H9 (cell line): ENCODE measurements around the gene HPCAL1. TPM values are rescaled to one million over a fixed set of nuclear protein-coding genes. Genes with fewer than 3 reads are reported as not detected.

Source experiments
- DNase-seq: peaks from one replicate; pipeline ENCODE4 v3.0.0-alpha.2; 2017
- H2AFZ ChIP-seq: one replicate; pipeline ENCODE4 v1.6.1; 2013; ENCODE audit warnings: mild to moderate bottlenecking, low read length, control low read depth, moderate library complexity
- H2AK5ac ChIP-seq: 2 replicates; pipeline ENCODE4 v1.6.1; 2013; ENCODE audit warnings: low read length, control low read depth, mixed read lengths; ENCODE audit not compliant: insufficient read length
- H2BK120ac ChIP-seq: one replicate; pipeline ENCODE4 v1.6.1; 2013; ENCODE audit warnings: low read depth, mild to moderate bottlenecking, low read length, control low read depth, inconsistent platforms; ENCODE audit not compliant: poor library complexity, severe bottlenecking
- H2BK12ac ChIP-seq: 2 replicates; pipeline ENCODE4 v1.6.1; 2013; ENCODE audit warnings: low read length, control low read depth, mixed read lengths, low read depth; ENCODE audit not compliant: insufficient read length
- H2BK15ac ChIP-seq: 2 replicates; pipeline ENCODE4 v1.6.1; 2013; ENCODE audit warnings: low read depth, low read length, control low read depth
- H2BK20ac ChIP-seq: one replicate; pipeline ENCODE4 v1.6.1; 2013; ENCODE audit warnings: low read depth, mild to moderate bottlenecking, low read length, control low read depth, inconsistent platforms; ENCODE audit not compliant: poor library complexity, severe bottlenecking
- H2BK5ac ChIP-seq: 2 replicates; pipeline ENCODE4 v1.6.1; 2013; ENCODE audit warnings: low read length, control low read depth, mixed read lengths; ENCODE audit not compliant: insufficient read length
- H3K14ac ChIP-seq: 2 replicates; pipeline ENCODE4 v1.6.1; 2013; ENCODE audit warnings: low read length, control low read depth; ENCODE audit not compliant: insufficient read depth
- H3K18ac ChIP-seq: 2 replicates; pipeline ENCODE4 v1.6.1; 2013; ENCODE audit warnings: low read depth, mild to moderate bottlenecking, mixed read lengths, low read length, control low read depth; ENCODE audit not compliant: insufficient read length
- H3K23ac ChIP-seq: 2 replicates; pipeline ENCODE4 v1.6.1; 2013; ENCODE audit warnings: low read length, control low read depth, mixed read lengths, low read depth; ENCODE audit not compliant: insufficient read length
- H3K23me2 ChIP-seq: 2 replicates; pipeline ENCODE4 v1.6.1; 2013; ENCODE audit warnings: low read depth, mild to moderate bottlenecking, mixed read lengths, low read length, control low read depth; ENCODE audit not compliant: insufficient read length, poor library complexity, severe bottlenecking
- H3K27ac ChIP-seq: 2 replicates; pipeline ENCODE4 v1.5.1; 2013; ENCODE audit warnings: low read length, control low read depth, mixed read lengths, low read depth; ENCODE audit not compliant: insufficient read length
- H3K27me3 ChIP-seq: 2 replicates; pipeline ENCODE4 v1.6.1; 2013; ENCODE audit warnings: low read length, control low read depth, inconsistent platforms; ENCODE audit not compliant: insufficient read depth
- H3K4ac ChIP-seq: 2 replicates; pipeline ENCODE4 v1.6.1; 2013; ENCODE audit warnings: low read depth, mild to moderate bottlenecking, control low read depth, inconsistent platforms, low read length, moderate library complexity
- H3K4me1 ChIP-seq: 2 replicates; pipeline ENCODE4 v1.6.1; 2013; ENCODE audit warnings: low read length, control low read depth, inconsistent platforms; ENCODE audit not compliant: insufficient read depth
- H3K4me2 ChIP-seq: 2 replicates; pipeline ENCODE4 v1.6.1; 2013; ENCODE audit warnings: low read length, control low read depth, mixed read lengths; ENCODE audit not compliant: insufficient read length, insufficient read depth
- H3K56ac ChIP-seq: 2 replicates; pipeline ENCODE4 v1.6.1; 2013; ENCODE audit warnings: low read depth, mild to moderate bottlenecking, mixed read lengths, low read length, control low read depth; ENCODE audit not compliant: insufficient read length
- H3K79me1 ChIP-seq: 2 replicates; pipeline ENCODE4 v1.6.1; 2013; ENCODE audit warnings: low read depth, mild to moderate bottlenecking, moderate library complexity, low read length, control low read depth, inconsistent platforms; ENCODE audit not compliant: insufficient read depth, poor library complexity, severe bottlenecking
- H3K79me2 ChIP-seq: 2 replicates; pipeline ENCODE4 v1.6.1; 2013; ENCODE audit warnings: low read length, control low read depth, inconsistent platforms; ENCODE audit not compliant: insufficient read depth
- H3K9ac ChIP-seq: 2 replicates; pipeline ENCODE4 v1.6.1; 2013; ENCODE audit warnings: low read length, control low read depth, mixed read lengths; ENCODE audit not compliant: insufficient read length; ENCODE audit errors: extremely low read depth
- H3K9me3 ChIP-seq: one replicate; pipeline ENCODE4 v1.6.1; 2013; ENCODE audit warnings: low read depth, low read length, inconsistent platforms; ENCODE audit not compliant: control insufficient read depth
- H3T11ph ChIP-seq: one replicate; pipeline ENCODE4 v1.6.1; 2013; ENCODE audit warnings: mild to moderate bottlenecking, low read length, control low read depth, inconsistent platforms
- H4K20me1 ChIP-seq: one replicate; pipeline ENCODE4 v1.6.1; 2013; ENCODE audit not compliant: control insufficient read depth, insufficient read length, insufficient read depth
- H4K5ac ChIP-seq: 2 replicates; pipeline ENCODE4 v1.6.1; 2013; ENCODE audit warnings: low read depth, mild to moderate bottlenecking, mixed read lengths, low read length, control low read depth; ENCODE audit not compliant: insufficient read length
- H4K8ac ChIP-seq: replicated peaks from 2 replicates; pipeline ENCODE4 v1.6.1; 2013; ENCODE audit warnings: low read length, control low read depth, mixed read lengths, low read depth; ENCODE audit not compliant: insufficient read length
- H4K91ac ChIP-seq: 2 replicates; pipeline ENCODE4 v1.6.1; 2013; ENCODE audit warnings: low read depth, mild to moderate bottlenecking, moderate library complexity, mixed read lengths, low read length, control low read depth; ENCODE audit not compliant: insufficient read length
- H3K27ac Mint-ChIP-seq, 3 experiments: 2 replicates in 2 of 3; 3 replicates in 1 of 3; pipeline ENCODE4 v1.8.0; 2020 to 2021; ENCODE audit warnings: mixed read lengths in 3 of 3, mild to moderate bottlenecking in 1 of 3, moderate library complexity in 1 of 3
- H3K27me3 Mint-ChIP-seq: 2 replicates; pipeline ENCODE4 v1.8.0; 2021; ENCODE audit warnings: low read depth, mild to moderate bottlenecking, moderate library complexity, mixed read lengths
- H3K36me3 Mint-ChIP-seq, 3 experiments: 2 replicates in 2 of 3; 3 replicates in 1 of 3; pipeline ENCODE4 v1.8.0; 2020 to 2021; ENCODE audit warnings: low read depth in 3 of 3, mixed read lengths in 3 of 3; ENCODE audit not compliant: insufficient read depth in 1 of 3
- H3K4me1 Mint-ChIP-seq, 2 experiments: 2 replicates each; pipeline ENCODE4 v1.8.0; 2020; ENCODE audit warnings: mixed read lengths in 2 of 2
- H3K4me3 Mint-ChIP-seq, 2 experiments: 2 replicates in 1 of 2; 3 replicates in 1 of 2; pipeline ENCODE4 v1.8.0; 2020 to 2021; ENCODE audit warnings: mild to moderate bottlenecking in 2 of 2, mixed read lengths in 2 of 2, moderate library complexity in 1 of 2
- H3K9me3 Mint-ChIP-seq, 2 experiments: 2 replicates in 1 of 2; 3 replicates in 1 of 2; pipeline ENCODE4 v1.8.0; 2020; ENCODE audit warnings: mild to moderate bottlenecking in 2 of 2, mixed read lengths in 2 of 2, moderate library complexity in 1 of 2
- whole genome bisulfite sequencing: extraction: QIAGEN DNeasy Blood & Tissue Kit; methylation state at CpG from one replicate; pipeline ENCODE4 v1.1.7; 2013; ENCODE audit warnings: missing lambda C conversion rate, low lambda C conversion rate, mixed read lengths; ENCODE audit not compliant: insufficient read length; ENCODE audit errors: extremely low coverage; 5-methylcytosine and 5-hydroxymethylcytosine counted together
- total RNA-seq: library from RNA; stranded (reverse); gene quantifications from 2 replicates; pipeline ENCODE4 v1.2.1, GENCODE V29; 2021
- TF ChIP-seq, protein P1 (sequence below): fragments of 200-600 bp; sonication (generic); conservative IDR thresholded peaks from 3 replicates; pipeline ENCODE4 v1.8.0; 2021; ENCODE audit warnings: antibody characterized with exemption, mild to moderate bottlenecking

The HPCAL1 gene
- total RNA-seq, 1 experiment from 2014 or later = 4.7 TPM

DNA sequence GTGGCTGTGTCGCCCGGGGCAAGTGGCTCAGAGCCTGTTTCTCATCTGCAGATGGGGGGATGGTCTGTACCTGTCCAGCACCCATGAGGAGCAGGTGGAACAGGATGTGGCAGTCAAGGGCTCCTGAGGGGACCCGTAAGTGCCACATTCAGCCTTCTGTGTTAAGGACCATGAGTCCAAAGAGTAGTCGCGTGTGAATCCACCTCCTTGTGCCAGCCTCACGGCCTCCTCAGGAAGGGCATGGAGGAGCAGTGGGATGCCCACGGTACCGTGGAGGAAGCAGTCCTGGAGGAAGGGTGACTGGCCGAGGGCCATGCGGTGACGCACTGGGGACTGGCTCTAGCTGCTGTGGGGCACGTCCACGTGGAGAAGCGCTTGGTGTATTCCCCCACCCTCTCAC, 84.3 kb downstream of the HPCAL1 start:
- Histone ChIP-seq H2BK5ac (no peak overlapping the region), H3K18ac (no peak overlapping the region), H3K9ac (no peak overlapping the region), H2BK12ac (no peak overlapping the region), H3K27ac (no peak overlapping the region), H3K4me1 (peaks cover 3% of the 10 kb centered on the region; the same call in 1 of the 2 replicates), H3K14ac (no peak overlapping the region), H3K9me3 (no peaks in the 10 kb centered on the region), H2AK5ac (no peak overlapping the region), H3K79me1 (no peaks in the 10 kb centered on the region), H3K23me2 (no peaks in the 10 kb centered on the region), H3T11ph (no peak overlapping the region), H3K79me2 (no peaks in the 10 kb centered on the region), H3K4me2 (no peak overlapping the region), H3K23ac (no peak overlapping the region), H3K27me3 (no peaks in the 10 kb centered on the region; the same call in 1 of the 2 replicates), H4K91ac (no peak overlapping the region), H2BK20ac (no peak overlapping the region), H4K8ac (no peak overlapping the region), H4K5ac (no peak overlapping the region), H4K20me1 (no peaks in the 10 kb centered on the region), H2BK15ac (no peak overlapping the region), H3K4ac (no peak overlapping the region), H2BK120ac (no peak overlapping the region), H3K56ac (no peak overlapping the region), H2AFZ (no peak overlapping the region)
- no peaks in the 10 kb centered on the region for H3K27me3 Mint-ChIP-seq
- no peak for DNase-seq
- TF ChIP-seq, protein P1, sequence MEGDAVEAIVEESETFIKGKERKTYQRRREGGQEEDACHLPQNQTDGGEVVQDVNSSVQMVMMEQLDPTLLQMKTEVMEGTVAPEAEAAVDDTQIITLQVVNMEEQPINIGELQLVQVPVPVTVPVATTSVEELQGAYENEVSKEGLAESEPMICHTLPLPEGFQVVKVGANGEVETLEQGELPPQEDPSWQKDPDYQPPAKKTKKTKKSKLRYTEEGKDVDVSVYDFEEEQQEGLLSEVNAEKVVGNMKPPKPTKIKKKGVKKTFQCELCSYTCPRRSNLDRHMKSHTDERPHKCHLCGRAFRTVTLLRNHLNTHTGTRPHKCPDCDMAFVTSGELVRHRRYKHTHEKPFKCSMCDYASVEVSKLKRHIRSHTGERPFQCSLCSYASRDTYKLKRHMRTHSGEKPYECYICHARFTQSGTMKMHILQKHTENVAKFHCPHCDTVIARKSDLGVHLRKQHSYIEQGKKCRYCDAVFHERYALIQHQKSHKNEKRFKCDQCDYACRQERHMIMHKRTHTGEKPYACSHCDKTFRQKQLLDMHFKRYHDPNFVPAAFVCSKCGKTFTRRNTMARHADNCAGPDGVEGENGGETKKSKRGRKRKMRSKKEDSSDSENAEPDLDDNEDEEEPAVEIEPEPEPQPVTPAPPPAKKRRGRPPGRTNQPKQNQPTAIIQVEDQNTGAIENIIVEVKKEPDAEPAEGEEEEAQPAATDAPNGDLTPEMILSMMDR = no peak
- H3K4me1 Mint-ChIP-seq = peaks cover 15 to 30% of the 10 kb centered on the region in 2 experiments
- H3K36me3 Mint-ChIP-seq = no peaks in the 10 kb centered on the region
- no peaks in the 10 kb centered on the region for H3K9me3 Mint-ChIP-seq
- WGBS = no CpG with 5 or more reads among the region's 14 CpGs
- H3K27ac Mint-ChIP-seq = no peak overlapping the region
- H3K4me3 Mint-ChIP-seq = no peak overlapping the region
